Chondrocyte (in vitro differentiated cells): ENCODE results near the gene RAB11FIP4. TPM values are rescaled to one million over a fixed set of nuclear protein-coding genes. Genes with fewer than 3 reads are reported as not detected.
A peak's percentile ranks its signal among the peaks of the same experiment; 100 is the strongest.

Experiments
- DNase-seq: peaks from one replicate; pipeline ENCODE4 v3.0.0; 2021; ENCODE audit warnings: mixed read lengths, low spot score
- H3K27ac Mint-ChIP-seq: one replicate; pipeline ENCODE4 v1.8.0; 2021; ENCODE audit warnings: mild to moderate bottlenecking, moderate library complexity, mixed read lengths; ENCODE audit not compliant: unreplicated experiment
- H3K27me3 Mint-ChIP-seq: 2 replicates; pipeline ENCODE4 v1.8.0; 2021; ENCODE audit warnings: low read depth, mixed read lengths
- H3K36me3 Mint-ChIP-seq: 2 replicates; pipeline ENCODE4 v1.8.0; 2021; ENCODE audit warnings: low read depth, mixed read lengths
- H3K4me1 Mint-ChIP-seq: 2 replicates; pipeline ENCODE4 v1.8.0; 2021; ENCODE audit warnings: low read depth, mild to moderate bottlenecking, mixed read lengths
- H3K4me3 Mint-ChIP-seq: one replicate; pipeline ENCODE4 v1.8.0; 2021; ENCODE audit warnings: mild to moderate bottlenecking, moderate library complexity, mixed read lengths; ENCODE audit not compliant: unreplicated experiment
- H3K9me3 Mint-ChIP-seq: 2 replicates; pipeline ENCODE4 v1.8.0; 2021; ENCODE audit warnings: low read depth, mixed read lengths
- CTCF ChIP-seq: fragments of 200-600 bp; sonication (generic); IDR thresholded peaks from 2 replicates; pipeline ENCODE4 v1.5.0; 2021; ENCODE audit warnings: antibody characterized with exemption, mild to moderate bottlenecking, moderate library complexity
- total RNA-seq: library from RNA; stranded (reverse); gene quantifications from 3 replicates; pipeline ENCODE4 v1.2.1, GENCODE V29; 2021

RAB11FIP4 gene
- total RNA-seq, 1 donor from 2014 or later, result 0.30 TPM

GRCh38 chr17:31388351-31388750, 3.1 kb upstream of the RAB11FIP4 start:
- Mint-ChIP-seq H3K27ac (no peak overlapping the region), H3K27me3 (peaks cover 11% of the 10 kb centered on the region), H3K36me3 (peaks cover under 1% of the 10 kb centered on the region), H3K4me1 (peaks cover 13% of the 10 kb centered on the region), H3K4me3 (no peak overlapping the region), H3K9me3 (no peaks in the 10 kb centered on the region)
- no peak for DNase-seq
- TF ChIP-seq CTCF, result no peak

DNA sequence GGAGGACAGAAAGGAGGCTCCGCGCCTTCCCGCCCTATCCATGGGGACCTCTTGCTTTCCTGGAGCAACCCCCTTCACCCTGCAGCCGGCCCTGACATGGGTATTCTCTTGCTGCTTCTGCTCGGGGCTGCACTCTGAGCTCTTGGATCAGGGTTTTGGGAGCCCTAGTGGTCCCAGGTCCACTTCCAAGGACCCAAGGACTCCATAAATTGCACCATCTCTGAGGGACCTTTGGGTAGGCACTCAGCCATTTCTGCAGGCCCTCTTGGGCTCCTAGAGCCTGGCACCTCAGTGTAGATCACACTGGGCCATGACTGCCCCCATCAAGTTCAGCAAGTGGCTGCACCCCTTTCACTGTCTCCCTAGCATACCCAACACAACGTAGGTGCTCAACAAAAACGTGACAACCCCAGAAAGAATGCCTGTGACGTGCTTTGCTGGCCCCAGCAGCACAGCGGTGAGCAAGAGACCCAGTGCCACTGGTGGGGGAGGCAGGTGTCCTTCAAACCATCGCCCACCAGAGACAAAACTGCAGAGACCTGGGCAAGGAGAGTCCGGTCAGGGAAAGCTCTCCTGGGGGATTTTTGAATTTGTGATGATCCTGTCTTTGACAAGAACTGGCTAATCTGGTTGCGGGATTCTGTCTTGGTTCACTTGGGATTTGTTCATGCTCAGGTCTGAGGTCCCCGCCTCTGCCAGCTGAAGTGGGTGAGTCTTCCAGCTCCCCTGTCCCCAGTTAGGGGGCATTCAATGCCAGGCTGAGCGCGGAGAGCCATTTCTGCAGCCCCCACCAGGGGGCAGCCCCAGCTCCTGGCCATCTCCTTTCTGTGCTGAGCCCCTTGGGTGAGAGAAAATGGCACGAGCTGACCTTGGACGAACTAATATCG, 2.5 kb upstream of the RAB11FIP4 start:
- peak; percentile 84 for TF ChIP-seq CTCF
- DNase-seq, result no peak
- H3K4me3 Mint-ChIP-seq, result no peak overlapping the region
- H3K27me3 Mint-ChIP-seq, result peaks cover 14% of the 10 kb centered on the region
- H3K36me3 Mint-ChIP-seq, result no peaks in the 10 kb centered on the region
- no peak overlapping the region for H3K27ac Mint-ChIP-seq
- H3K9me3 Mint-ChIP-seq, result no peaks in the 10 kb centered on the region
- H3K4me1 Mint-ChIP-seq, result peaks cover 13% of the 10 kb centered on the region

DNA sequence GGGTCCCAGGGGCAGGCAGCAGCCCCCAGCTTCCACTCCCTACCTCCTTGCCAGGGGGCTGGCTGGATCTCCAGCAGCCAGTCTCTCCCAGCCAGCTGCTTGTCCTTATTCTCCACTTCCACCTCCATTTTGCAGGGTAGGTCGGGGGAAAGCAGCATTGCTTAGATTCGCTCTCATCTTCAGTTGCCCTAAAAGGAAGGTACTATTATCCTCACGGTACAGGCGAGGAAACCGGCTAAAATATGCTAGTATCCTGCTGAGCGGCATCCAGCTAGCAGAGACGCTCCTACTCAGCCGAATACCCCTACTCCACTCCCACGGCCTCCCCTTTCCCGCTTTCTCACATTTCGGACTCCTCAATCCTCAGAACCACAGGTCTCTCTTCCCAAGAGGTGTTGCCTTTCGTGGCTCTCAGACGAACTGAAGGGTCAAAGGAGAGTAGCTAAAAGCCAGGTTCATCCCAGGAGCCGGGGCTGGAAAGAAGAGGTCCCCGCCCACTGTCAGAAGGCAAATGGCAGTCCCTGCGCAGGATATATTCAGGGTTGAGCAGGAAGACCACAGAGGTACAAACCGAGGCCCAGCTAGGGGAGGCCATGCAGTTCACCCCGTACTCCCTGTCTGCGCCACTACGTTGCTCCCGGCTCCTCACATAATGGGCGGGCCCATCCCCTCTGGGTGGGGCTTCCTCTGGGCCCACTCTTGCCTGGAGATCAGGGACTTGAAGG, 1.7 kb upstream of the RAB11FIP4 start:
- no peaks in the 10 kb centered on the region for H3K9me3 Mint-ChIP-seq
- no peaks in the 10 kb centered on the region for H3K36me3 Mint-ChIP-seq
- peak; percentile 9 for TF ChIP-seq CTCF
- peaks cover 18% of the 10 kb centered on the region for H3K27me3 Mint-ChIP-seq
- H3K4me1 Mint-ChIP-seq, result peaks cover 13% of the 10 kb centered on the region
- H3K27ac Mint-ChIP-seq, result no peak overlapping the region
- no peak overlapping the region for H3K4me3 Mint-ChIP-seq
- DNase-seq, result no peak

GRCh38 chr17:31390426-31390747, 1.1 kb upstream of the RAB11FIP4 start:
- Mint-ChIP-seq H3K27ac (no peak overlapping the region), H3K27me3 (peaks cover 18% of the 10 kb centered on the region), H3K9me3 (no peaks in the 10 kb centered on the region), H3K4me3 (peak overlapping the region; percentile 68), H3K4me1 (peaks cover 13% of the 10 kb centered on the region), H3K36me3 (no peaks in the 10 kb centered on the region)
- DNase-seq, result no peak
- TF ChIP-seq CTCF, result no peak

- H3K27ac Mint-ChIP-seq, result no peak overlapping the region
- H3K4me3 Mint-ChIP-seq, result peak overlapping the region; percentile 68
- DNase-seq, result no peak
- no peaks in the 10 kb centered on the region for H3K36me3 Mint-ChIP-seq
- H3K27me3 Mint-ChIP-seq, result peaks cover 18% of the 10 kb centered on the region
- H3K9me3 Mint-ChIP-seq, result no peaks in the 10 kb centered on the region
- no peak for TF ChIP-seq CTCF
- peaks cover 13% of the 10 kb centered on the region for H3K4me1 Mint-ChIP-seq
These were observed 553 bp upstream of the RAB11FIP4 start for GRCh38 chr17:31390748-31391495.
